GM12878 (cell line): ENCODE measurements around the gene RAB10.

Experiments
- CTCF ChIP-seq, 3 experiments: IDR thresholded peaks in 2 of 3; conservative IDR thresholded peaks in 1 of 3; 2 replicates each; pipeline ENCODE4 v1.5.1; 2011; ENCODE audit warnings: low read depth in 3 of 3, low read length in 3 of 3, mild to moderate bottlenecking in 3 of 3, control low read depth in 2 of 3, moderate library complexity in 2 of 3, inconsistent platforms in 1 of 3, mixed read lengths in 1 of 3; ENCODE audit not compliant: control insufficient read depth in 2 of 3, insufficient read depth in 1 of 3; ENCODE audit errors: extremely low read depth in 1 of 3
- EGR1 ChIP-seq, 2 experiments: IDR thresholded peaks; 1 replicate in 1 of 2; 2 replicates in 1 of 2; pipeline ENCODE4 v1.6.1; 2011 to 2012; ENCODE audit warnings: low read depth in 2 of 2, low read length in 2 of 2, borderline replicate concordance in 1 of 2, mild to moderate bottlenecking in 1 of 2, moderate library complexity in 1 of 2
- HDGF ChIP-seq: fragments of 450-650 bp; IDR thresholded peaks from 2 replicates; pipeline ENCODE4 v1.6.1; 2016; ENCODE audit warnings: antibody characterized with exemption
- MYC ChIP-seq: IDR thresholded peaks from 2 replicates; pipeline ENCODE4 v1.6.1; 2011; ENCODE audit warnings: mild to moderate bottlenecking, low read length, moderate library complexity, inconsistent platforms; ENCODE audit not compliant: insufficient read depth, insufficient replicate concordance, insufficient read length, severe bottlenecking
- POLR2A ChIP-seq: IDR thresholded peaks from 2 replicates; pipeline ENCODE4 v1.6.1; 2011; ENCODE audit warnings: low read depth, mild to moderate bottlenecking, low read length
- SMARCA5 ChIP-seq: fragments of 450-650 bp; IDR thresholded peaks from 2 replicates; pipeline ENCODE4 v1.6.1; 2017; ENCODE audit warnings: mild to moderate bottlenecking
- ZNF274 ChIP-seq: IDR thresholded peaks from one replicate; pipeline ENCODE4 v1.8.0; 2011; ENCODE audit not compliant: insufficient read length, insufficient read depth
- TF ChIP-seq, protein P1 (sequence below): IDR thresholded peaks from 2 replicates; pipeline ENCODE4 v1.6.1; 2011; ENCODE audit warnings: borderline replicate concordance, low read depth, mild to moderate bottlenecking, moderate library complexity, low read length; ENCODE audit not compliant: insufficient read depth, poor library complexity, severe bottlenecking
- TF ChIP-seq, protein P2 (sequence below): IDR thresholded peaks from 2 replicates; pipeline ENCODE4 v1.6.1; 2011; ENCODE audit warnings: low read depth, low read length, improper control_type of control experiment, borderline replicate concordance

DNA sequence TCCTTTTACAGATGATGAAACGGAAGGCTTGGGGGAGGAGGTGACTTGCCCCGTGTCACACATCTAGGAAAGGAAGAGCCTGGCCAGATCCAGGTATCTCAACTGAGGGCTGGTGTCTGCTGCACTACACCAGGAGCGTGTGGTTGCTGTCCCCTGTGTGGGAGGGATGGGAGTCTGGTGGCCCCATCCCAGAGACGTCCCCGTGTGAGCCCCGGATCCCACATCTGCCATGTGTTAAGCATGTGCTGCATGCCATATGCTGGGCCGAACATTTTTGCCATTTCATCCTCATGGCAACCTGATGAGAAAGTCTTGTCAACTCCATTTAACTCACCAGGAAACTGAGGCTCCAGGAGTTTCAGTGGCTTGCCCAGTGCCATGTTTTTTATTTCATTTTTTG is 143.2 kb downstream of the RAB10 start:
- TF ChIP-seq, protein P1, sequence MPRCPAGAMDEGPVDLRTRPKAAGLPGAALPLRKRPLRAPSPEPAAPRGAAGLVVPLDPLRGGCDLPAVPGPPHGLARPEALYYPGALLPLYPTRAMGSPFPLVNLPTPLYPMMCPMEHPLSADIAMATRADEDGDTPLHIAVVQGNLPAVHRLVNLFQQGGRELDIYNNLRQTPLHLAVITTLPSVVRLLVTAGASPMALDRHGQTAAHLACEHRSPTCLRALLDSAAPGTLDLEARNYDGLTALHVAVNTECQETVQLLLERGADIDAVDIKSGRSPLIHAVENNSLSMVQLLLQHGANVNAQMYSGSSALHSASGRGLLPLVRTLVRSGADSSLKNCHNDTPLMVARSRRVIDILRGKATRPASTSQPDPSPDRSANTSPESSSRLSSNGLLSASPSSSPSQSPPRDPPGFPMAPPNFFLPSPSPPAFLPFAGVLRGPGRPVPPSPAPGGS = no peak
- TF ChIP-seq MYC = no peak
- no peak for TF ChIP-seq HDGF
- TF ChIP-seq ZNF274 = no peak
- TF ChIP-seq CTCF (IDR thresholded peaks at IDR 0.05 in 2 of 3, conservative IDR thresholded peaks at IDR 0.05 in 1 of 3; ENCODE audit: control insufficient read depth in 2 of 3, extremely low read depth in 1 of 3, insufficient read depth in 1 of 3, low read depth in 3 of 3, low read length in 3 of 3) = no peak
- TF ChIP-seq, protein P2, sequence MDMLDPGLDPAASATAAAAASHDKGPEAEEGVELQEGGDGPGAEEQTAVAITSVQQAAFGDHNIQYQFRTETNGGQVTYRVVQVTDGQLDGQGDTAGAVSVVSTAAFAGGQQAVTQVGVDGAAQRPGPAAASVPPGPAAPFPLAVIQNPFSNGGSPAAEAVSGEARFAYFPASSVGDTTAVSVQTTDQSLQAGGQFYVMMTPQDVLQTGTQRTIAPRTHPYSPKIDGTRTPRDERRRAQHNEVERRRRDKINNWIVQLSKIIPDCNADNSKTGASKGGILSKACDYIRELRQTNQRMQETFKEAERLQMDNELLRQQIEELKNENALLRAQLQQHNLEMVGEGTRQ = no peak
- TF ChIP-seq SMARCA5 = no peak
- no peak for TF ChIP-seq POLR2A
- TF ChIP-seq EGR1 (IDR thresholded peaks at IDR 0.05; ENCODE audit: borderline replicate concordance in 1 of 2, low read depth in 2 of 2, low read length in 2 of 2) = no peak
